ENCODE measurements around the gene LRIF1. TPM values are rescaled to one million over a fixed set of nuclear protein-coding genes. Genes with fewer than 3 reads are reported as not detected.

LRIF1 gene
- total RNA-seq, 6 experiments from 2014 or later, result 14.7 to 17.9 (median 17.2) TPM

DNA sequence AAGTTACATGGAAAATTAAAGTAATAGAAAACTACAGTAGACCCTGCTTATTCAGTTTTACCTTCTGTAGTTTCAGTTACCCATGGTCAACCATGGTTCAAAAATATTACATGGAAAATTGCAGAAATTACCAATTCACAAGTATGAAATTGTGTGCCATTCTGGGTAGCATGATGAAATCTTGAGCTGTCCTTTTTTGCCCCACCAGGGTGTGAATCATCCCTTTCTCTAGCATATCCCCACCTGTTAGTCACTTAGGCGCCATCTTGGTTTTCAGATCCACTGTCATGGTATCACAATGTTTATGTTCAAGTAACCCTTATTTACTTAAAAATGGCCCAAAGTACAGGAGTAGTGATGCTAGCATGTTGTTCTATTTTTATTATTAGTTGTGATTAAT lies 3.5 kb upstream of the LRIF1 start:
- Mint-ChIP-seq H3K9me3 (peaks cover 19% of the 10 kb centered on the region), H3K4me1 (ENCODE audit: low read depth) (peaks cover 20% of the 10 kb centered on the region), H3K4me3 (no peak overlapping the region), H3K27ac (no peak overlapping the region), H3K27me3 (ENCODE audit: insufficient read depth) (no peaks in the 10 kb centered on the region; the same call in 1 of the 2 replicates), H3K36me3 (ENCODE audit: low read depth) (peaks cover 17% of the 10 kb centered on the region)
- DNase-seq, result no peak
- TF ChIP-seq, protein P1, sequence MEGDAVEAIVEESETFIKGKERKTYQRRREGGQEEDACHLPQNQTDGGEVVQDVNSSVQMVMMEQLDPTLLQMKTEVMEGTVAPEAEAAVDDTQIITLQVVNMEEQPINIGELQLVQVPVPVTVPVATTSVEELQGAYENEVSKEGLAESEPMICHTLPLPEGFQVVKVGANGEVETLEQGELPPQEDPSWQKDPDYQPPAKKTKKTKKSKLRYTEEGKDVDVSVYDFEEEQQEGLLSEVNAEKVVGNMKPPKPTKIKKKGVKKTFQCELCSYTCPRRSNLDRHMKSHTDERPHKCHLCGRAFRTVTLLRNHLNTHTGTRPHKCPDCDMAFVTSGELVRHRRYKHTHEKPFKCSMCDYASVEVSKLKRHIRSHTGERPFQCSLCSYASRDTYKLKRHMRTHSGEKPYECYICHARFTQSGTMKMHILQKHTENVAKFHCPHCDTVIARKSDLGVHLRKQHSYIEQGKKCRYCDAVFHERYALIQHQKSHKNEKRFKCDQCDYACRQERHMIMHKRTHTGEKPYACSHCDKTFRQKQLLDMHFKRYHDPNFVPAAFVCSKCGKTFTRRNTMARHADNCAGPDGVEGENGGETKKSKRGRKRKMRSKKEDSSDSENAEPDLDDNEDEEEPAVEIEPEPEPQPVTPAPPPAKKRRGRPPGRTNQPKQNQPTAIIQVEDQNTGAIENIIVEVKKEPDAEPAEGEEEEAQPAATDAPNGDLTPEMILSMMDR (IDR thresholded peaks at IDR 0.05), result no peak

DNA sequence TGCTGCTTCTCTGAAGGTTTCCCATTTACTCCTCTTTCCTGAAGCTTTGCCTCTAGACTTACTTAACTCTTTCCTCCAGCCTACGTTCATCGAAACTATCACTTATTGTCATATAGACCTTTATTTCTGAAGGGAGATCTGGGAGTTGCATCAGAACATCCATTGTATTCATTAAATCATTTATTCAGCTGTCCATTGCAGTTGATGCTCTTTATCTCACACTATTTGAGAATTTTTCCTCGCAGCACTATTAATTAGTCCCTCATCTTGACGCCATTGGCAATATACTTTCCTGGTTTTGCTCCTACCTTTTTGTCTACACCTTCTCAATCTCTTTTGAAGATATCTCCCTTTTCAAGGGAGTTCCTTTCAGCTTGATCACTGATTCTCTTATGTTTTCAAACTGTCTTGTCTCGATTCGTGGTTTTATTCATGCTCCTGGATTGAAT lies 757 bp upstream of the LRIF1 start:
- peaks cover 32% of the 10 kb centered on the region for H3K36me3 Mint-ChIP-seq (ENCODE audit: low read depth)
- peaks cover 42% of the 10 kb centered on the region for H3K4me1 Mint-ChIP-seq (ENCODE audit: low read depth)
- TF ChIP-seq, protein P1 (IDR thresholded peaks at IDR 0.05), result no peak
- peaks cover 19% of the 10 kb centered on the region for H3K9me3 Mint-ChIP-seq
- peak overlapping the region; percentile 91 for H3K4me3 Mint-ChIP-seq
- no peak for DNase-seq
- no peaks in the 10 kb centered on the region; the same call in 1 of the 2 replicates for H3K27me3 Mint-ChIP-seq (ENCODE audit: insufficient read depth)
- H3K27ac Mint-ChIP-seq, result peak overlapping the region; percentile 99

DNA sequence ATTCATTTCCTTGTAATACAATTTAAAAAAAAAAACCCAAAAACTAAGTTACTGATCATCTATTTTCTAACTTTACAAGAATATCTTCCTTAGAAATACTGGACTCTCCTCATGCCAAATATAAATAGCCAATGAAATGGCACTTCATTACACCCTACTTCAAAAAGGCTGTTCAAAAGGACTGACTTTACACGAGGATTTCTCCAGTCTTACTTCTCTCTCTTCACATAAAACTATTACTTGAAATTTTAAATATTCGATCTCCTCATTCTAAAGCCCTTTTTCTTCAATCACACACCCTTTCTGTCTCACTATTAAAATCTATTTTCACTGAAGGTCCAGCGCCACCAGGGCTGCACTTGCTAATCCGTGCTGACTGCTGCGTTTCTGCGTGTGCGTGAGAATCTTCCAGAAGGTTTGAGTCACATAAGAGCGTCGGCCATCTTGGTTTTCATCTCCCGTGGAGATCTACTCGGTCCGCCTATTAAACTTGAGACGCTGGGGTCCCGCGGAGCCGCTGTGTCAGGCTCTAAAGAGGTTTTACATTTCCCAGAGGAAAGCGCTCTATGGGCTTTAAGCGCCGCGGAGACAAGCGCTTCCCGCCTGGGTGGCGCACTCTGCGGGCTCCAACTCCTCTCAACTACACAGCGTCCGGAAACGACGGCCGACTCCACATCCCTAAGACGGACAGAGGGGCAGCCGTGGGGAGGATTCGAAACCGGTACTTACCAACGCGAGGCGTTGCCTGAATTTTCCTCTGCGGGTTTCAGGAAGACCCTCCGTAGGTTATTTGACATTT lies 631 bp downstream of the LRIF1 start:
- peak; percentile 81 for DNase-seq
- Mint-ChIP-seq H3K4me1 (ENCODE audit: low read depth) (peaks cover 42% of the 10 kb centered on the region), H3K27ac (peak overlapping the region; percentile 99), H3K27me3 (ENCODE audit: insufficient read depth) (no peaks in the 10 kb centered on the region; the same call in 1 of the 2 replicates), H3K9me3 (peaks cover 19% of the 10 kb centered on the region), H3K4me3 (peak overlapping the region; percentile 91), H3K36me3 (ENCODE audit: low read depth) (peaks cover 32% of the 10 kb centered on the region)
- TF ChIP-seq, protein P1 (IDR thresholded peaks at IDR 0.05), result peak; percentile 42; the same call in 1 of the 2 replicates

DNA sequence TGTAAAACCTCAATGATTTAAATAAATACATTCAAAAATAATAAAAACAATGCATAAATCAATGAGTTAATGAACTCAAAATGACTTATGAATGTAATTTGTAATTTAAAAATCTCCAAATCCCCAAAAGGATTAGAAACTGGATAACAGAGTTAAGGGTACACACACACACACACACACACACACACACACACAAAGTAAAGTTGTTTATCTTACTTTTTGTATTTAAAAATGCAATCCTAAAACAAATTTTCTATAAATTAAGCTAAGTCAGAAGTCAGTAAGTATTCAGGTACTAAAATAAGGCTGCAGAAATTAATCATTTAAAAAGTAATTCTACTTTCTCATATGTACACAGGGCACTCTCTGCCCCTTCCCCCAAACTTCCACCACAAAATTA lies 1.8 kb downstream of the LRIF1 start:
- H3K36me3 Mint-ChIP-seq (ENCODE audit: low read depth), result peaks cover 32% of the 10 kb centered on the region
- TF ChIP-seq, protein P1 (IDR thresholded peaks at IDR 0.05), result no peak
- H3K27me3 Mint-ChIP-seq (ENCODE audit: insufficient read depth), result no peaks in the 10 kb centered on the region; the same call in 1 of the 2 replicates
- peaks cover 42% of the 10 kb centered on the region for H3K4me1 Mint-ChIP-seq (ENCODE audit: low read depth)
- peaks cover 19% of the 10 kb centered on the region for H3K9me3 Mint-ChIP-seq
- DNase-seq, result no peak
- peak overlapping the region; percentile 91 for H3K4me3 Mint-ChIP-seq
- no peak overlapping the region for H3K27ac Mint-ChIP-seq

DNA sequence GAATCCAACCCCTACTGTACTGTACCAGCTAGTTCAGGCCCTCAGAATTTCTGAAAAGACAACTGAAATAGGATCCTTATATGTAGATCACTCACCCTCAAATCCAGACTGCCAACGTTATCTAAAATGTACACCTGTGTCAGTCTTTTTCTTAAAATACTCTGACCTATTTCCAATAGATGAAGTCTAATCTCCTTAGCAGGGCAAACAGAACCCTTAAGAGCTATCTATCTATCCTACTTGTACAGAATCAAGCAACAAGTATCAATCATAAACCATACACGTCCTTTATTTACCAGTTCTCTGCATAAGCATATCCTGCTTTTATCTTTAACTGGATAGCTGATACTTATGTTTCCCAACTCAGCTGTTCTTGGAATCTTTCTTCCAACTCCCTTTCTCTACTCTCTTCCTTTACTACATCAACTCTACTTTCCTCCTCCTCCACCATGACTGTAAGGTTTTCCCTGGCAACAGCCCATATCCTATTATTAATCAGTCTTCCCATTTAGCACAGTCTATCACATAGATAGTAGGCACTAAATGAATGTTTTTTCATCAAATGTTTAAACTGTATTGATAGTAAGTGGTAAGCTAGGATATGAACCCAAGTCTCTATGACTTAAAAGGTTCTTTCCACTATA lies 2.8 kb downstream of the LRIF1 start:
- TF ChIP-seq, protein P1 (IDR thresholded peaks at IDR 0.05), result no peak
- Mint-ChIP-seq H3K36me3 (ENCODE audit: low read depth) (peaks cover 32% of the 10 kb centered on the region), H3K27me3 (ENCODE audit: insufficient read depth) (no peaks in the 10 kb centered on the region; the same call in 1 of the 2 replicates), H3K4me1 (ENCODE audit: low read depth) (peaks cover 42% of the 10 kb centered on the region), H3K27ac (no peak overlapping the region), H3K4me3 (peak overlapping the region; percentile 45), H3K9me3 (peaks cover 19% of the 10 kb centered on the region)
- DNase-seq, result no peak
